Stimulated activated CD8-positive, alpha-beta memory T cell treated with anti-CD3 and anti-CD28 coated beads, Interleukin-4, amount 100 ng/mL, for 48 hours (primary cell): ENCODE measurements around the gene DDR2.

Experiments
- DNase-seq: peaks from one replicate; pipeline ENCODE4 v3.0.0-alpha.2; 2020

DDR2 gene

DNA sequence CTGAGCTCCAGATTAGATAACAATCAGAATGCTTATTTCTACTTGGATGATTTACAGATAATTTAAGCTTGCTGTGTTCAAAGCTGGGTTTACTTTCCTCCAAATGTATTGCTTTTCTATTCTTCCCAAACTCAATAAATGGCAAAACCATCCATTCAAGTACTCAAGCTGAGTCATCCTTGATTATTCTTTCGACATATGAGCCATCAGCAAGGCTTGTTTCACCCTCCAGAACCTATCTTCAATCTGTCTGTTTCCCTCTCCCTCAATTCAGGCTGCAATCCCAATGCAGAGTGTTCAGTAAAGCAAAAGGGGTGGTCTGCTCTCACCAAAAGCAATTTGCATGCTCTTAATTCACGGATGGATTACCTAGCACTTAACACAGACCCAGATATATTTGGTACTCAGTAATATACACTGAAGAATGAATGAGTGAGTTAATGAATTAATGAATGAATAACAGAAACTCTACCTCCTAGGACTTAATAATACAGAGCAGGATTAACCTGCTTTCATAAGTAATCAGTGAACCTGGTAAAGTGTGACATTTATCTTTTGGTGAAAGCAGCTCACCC, 41.9 kb downstream of the DDR2 start:
- no peak for DNase-seq

DNA sequence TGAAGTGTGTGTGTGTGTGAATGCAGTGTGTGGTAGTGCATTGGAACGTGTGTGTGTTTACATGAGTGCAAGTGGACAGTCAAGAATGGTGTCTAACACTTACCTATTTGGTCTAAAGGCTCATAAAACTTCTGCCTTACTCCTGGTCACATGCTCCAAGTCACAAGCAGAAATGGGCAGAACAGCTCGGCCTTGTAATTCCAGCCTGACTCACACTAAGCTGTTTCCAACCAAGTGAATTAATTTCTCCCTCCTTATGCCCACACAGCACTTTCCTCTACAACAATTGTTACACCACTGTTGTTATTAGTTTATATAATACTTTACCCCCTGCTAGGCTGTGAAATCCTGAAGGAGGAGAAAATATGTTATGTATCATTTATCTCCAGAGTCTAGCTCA, 43.8 kb downstream of the DDR2 start:
- DNase-seq = no peak

DNA sequence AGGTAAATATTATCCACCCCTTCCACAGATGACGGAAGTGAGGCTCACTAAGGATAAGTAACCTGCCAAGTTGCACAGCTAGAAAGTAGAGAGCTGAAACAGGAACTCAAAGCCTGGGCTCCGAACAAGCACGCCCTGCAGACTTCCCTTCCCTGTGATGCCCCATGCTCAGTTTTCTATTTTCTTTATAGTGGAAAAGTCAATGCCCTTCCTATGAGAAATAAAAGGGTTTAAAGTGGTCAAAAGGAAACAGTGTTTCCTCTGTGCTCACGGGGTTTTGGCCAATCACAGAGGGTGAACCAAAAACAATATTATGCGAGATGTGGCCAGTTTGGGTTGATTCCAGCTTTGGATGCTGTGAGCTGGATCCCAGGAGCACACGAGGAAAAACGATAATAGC, 44.5 kb downstream of the DDR2 start:
- no peak for DNase-seq

DNA sequence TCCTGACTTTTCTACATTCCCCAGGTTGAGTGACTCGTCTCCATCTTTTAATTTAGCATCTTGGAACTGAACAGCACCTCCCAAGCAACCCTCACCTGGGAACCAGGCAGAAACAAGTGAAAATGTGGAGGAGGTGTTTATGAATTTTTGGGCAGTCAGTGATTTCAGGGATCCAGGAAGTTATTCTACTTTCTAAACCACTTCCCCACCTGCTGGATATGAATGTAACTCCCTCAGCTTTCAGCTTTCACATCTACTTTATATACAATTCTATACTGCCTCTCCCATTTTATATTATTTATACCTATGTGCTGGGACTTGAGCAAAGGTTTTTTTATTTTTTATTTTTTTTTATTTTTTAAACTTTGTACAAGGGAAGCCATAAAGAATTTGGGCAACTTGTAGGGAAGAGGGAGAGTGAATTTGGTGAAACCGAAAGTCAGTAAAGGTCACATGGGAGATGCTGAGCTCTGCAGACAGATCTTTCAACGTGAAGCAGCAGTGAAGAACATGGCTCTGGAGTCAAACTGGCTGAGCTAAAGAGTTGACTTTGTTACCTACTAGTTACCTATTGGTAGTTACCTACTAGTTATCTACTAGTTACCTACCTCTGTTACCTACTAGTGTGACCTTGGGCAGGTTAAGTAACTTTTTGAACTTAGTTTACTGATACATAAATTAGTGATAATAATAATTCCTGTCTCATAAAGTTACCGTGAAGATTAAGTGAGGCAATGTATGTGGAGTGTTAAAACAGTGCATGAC, 45.5 kb downstream of the DDR2 start:
- no peak for DNase-seq

DNA sequence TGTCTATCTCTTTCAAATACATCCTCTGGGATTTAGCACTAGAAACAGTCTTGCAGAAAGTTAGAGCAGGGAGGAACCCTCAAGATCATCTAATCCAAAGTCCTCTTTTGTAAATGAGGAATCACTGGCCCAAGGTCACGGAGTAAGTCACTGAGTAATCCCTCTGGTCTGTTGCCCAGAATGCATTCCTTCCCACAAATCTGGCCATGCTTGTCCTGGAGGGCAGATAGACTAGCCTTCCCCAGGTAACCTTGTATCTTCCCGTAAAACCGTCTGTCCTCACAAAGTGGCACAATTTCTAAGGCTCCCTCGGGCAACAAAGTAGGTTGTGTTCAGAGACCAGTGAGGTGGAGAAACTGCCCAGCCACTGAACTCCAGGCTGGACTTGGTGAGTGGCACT, 46.2 kb downstream of the DDR2 start:
- DNase-seq = no peak

DNA sequence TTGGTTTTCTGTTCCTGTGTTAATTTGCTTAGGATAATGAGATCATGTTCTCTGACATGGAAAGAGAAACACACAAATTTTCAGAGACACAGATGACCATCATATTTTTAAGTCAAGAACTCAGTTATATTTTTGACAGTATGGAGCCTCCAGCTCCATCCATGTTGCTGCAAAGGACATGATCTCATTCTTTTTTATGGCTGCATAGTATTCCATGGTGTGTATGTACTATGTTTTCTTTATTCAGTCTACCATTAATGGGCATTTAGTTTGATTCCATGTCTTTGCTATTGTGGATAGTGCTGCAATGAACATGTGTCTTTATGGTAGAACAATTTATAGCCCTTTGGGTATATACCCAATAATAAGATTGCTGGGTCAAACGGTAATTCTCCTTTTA, 47.0 kb downstream of the DDR2 start:
- no peak for DNase-seq

DNA sequence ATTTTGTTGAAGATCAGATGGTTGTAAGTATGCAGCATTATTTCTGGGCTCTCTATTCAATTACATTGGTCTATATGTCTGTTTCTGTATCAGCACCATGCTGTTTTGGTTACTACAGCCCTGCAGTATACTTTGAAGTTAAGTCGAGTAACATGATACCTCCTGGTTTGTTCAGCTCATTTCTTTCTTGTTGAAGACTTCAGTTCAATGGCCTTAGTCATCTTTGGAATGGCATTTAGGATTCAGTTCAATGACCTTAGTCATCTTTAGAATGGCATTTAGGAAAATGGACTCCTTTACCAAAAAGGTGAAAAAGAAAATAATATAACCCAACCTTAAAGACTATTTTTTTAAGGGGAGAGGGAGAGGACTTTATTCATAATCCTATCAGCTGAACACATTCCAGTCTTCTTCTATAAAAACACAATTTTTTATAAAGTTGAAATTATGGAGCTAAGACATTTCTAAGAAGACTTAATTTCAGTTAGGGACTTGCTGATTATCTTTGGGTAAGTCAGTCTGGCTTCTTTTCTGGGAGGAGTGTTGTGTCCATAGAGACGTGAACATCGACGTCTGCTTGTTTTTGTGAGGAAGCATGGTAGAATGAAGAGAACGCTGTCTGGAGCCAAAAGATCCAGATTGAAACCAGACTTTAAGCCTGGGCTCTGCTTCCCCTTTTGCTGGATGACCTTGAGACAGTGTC, 48.3 kb downstream of the DDR2 start:
- no peak for DNase-seq

DNA sequence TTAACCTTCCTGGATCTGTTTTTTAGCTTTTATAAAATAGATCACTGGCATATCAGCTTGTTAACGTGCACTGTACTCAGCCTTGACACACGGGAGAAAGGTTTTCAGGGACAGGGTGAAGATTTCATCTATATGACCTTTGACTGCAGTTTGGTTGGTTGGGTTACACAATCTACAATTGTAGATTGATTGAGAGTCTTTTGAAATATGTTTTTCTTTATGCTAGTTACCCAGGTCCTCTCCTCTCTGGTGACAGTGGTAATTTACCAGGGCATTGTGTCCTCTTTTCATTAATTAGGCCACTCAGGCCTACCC, 48.8 kb downstream of the DDR2 start:
- DNase-seq = no peak

DNA sequence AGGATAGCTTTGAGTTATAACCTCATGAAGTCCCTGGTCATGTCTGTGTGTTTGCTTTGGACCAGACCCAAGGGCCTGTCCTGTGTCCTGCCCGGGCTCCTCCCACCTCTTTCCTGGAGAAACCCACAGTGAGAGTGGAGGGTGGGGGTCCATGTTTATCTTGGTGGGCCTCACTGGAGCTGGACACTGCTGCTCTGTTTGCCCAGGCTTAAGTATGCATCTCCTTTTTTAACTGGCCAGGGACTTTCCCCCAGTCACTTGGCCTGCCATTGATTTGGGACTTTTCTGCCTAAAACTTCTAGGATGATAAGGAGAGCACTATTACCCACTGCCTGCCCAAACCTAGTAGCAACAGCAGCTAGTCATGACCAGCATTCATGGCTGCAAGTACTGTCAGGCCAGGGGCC, 49.8 kb downstream of the DDR2 start:
- DNase-seq = no peak

DNA sequence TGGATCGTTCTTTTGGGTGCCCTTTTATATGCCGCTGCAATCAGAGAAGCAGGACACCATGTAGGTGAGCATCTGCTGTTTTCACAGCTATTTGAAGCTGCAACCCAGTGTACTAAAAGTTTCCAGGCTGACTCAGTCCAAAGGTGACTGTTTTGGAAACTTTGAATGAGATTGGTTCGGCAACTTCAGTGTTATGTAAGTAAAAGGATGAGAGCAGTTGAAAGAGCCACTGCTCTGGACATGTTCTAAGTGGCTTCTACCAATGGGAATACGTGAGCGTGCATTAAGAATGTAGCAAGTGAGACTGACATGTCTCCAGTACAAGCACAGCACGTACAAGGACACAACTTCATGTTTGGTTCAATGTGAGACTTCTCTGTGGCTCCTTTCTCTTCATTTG, 55.6 kb downstream of the DDR2 start:
- no peak for DNase-seq

DNA sequence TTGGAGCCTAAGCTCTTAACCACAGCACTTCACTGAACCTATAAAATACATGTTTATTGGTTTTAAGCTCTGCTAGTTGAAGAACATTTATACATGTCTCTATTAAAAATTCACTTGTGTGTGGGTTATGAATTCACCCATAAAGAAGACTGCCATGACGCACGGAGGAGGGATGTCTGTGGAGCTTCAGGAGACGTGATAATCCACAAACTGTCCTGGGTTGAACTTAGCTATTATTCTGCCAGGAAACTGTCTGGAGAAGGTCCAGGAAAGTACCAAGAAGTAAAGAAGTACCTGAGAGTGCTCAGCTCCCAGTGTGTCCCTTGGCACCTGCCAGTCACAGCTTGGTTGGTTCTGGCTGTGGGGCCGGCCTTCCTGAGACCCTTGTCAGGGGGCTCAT, 56.3 kb downstream of the DDR2 start:
- DNase-seq = no peak

DNA sequence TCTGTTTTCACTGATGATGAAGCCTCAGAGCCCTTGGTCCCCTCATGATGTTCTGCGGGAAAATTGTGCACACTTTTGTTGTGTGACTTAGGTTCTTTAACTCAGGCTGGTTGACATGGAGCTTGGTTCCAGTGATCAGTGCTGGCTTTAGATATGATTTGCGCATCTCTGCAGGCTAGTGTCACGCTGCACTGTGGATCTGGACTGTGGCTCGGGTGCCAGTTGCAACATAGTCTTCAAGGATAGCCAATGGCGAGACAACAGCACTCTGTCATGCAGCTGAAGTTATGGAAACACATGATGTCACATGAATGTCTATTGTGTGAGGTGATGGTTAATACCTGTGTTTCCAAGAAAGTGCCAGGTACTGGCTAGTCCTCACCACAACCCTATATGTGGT, 56.7 kb downstream of the DDR2 start:
- DNase-seq = no peak

DNA sequence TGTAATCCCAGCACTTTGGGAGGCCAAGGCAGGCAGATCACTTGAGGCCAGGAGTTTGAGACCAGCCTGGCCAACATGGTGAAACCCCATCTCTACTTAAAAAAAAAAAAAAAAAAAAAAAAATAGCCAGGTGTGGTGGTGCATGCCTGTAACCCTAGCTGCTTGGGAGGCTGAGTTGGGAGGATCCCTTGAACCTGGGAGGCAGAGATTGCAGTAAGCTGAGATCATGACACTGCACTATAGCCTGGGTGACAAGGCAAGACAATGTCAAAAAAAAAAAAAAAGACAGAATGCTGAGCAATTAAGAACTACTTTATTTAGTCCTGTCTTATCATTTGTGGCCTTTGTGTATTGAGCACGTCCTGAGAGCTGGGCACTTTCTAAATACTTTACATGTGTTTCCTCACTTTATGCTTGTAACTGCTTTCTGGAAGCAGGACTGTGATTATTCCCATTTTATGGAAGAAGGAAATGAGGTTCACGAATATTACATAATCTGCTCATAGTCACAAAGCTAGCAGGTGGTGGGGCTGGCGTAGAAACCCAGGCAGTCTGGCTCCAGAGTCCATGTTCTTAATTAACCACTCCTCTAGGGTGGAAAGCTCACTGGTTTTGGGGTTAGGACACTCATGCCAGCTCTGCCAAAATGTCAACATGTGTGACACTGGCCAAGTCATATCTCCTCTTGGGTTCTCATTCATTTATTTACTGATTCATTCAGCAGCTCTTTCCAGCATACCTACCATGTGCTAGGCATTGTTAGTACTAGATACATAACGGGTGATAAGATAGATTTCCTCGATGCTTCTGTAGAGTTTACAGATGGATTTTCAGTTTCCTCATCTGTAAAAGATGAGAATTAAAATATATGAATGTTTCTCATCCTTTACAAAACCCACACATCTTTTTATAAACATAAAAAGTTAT, 57.7 kb downstream of the DDR2 start:
- no peak for DNase-seq

DNA sequence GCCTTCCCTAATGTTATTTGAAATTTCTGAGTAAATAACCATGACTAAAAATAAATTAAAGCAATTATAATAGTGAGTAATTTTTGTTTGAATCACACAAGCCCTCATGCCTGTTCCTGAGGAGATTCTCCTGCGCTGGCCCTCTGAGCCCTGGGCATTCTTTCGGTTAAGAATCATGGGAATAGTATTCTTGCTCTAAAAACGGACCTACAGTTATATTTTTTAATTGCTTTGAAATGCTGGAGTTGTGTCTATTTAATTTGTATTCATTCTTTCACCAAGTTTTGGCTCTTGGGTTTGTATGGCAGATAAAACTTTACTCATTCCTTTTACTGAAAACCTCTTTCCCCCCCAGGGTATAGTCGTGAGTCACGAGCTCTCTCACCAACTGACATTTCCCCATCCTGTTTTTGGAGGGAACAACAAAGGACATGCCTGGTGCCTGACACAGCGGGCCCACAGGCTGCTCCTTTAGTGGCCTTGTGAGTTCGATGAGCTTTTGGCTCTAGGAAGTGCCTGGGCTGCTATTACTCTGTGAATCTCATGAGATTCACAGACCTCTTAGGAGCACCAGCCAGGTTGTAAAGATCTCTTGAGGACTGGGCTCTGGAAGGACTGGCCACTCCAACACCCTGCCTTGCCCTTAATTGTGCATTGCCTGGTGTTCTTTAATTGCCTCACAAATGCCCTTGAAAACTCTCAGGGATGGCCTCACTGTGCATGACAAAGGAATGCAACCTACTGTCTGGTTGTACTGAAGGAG, 58.6 kb downstream of the DDR2 start:
- DNase-seq = no peak

DNA sequence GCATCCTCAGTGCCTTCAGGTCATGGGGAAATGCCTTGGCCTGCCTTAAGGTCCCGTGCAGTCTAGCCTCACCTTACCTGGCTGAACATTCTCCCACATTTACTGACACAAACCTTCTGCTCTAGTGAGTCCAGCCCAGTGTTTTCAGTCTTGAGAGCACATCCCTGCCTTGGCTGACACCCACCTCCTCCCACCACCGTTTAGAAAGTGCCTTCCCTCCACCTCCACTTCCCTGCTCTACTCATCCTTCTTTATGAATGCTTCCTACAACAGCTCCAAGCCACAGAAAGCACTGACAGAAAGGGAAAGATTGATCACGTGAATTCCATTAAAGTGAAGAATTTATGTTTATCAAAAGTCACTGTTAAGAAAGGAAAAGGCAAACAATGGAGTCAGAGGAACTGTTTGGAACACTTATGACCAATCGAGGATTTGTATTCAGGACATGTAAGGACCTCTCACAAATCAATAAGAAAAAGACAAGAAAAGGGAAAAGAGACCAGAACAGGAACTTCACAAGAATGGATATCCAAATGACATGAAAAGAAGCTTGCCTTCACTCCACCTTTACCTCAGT, 59.8 kb downstream of the DDR2 start:
- DNase-seq = no peak

DNA sequence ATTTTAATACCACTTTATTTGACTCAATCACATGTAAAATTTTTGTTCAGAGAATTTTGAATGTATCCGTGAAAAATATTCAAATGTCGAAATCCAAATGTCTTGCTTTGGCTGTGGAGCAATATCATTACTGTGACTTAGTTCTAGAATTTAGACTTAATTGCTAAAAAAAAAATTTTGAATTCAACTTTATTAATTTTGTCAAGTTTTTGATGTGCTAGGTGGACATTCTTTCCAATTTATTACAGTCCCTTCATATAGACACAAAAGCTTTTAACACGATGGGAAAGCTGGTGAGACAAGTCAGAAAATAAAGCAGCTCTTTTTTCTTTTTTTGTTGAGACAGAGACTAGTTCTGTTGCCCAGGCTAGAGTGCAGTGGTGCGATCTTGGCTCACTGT, 62.6 kb downstream of the DDR2 start:
- DNase-seq = no peak

DNA sequence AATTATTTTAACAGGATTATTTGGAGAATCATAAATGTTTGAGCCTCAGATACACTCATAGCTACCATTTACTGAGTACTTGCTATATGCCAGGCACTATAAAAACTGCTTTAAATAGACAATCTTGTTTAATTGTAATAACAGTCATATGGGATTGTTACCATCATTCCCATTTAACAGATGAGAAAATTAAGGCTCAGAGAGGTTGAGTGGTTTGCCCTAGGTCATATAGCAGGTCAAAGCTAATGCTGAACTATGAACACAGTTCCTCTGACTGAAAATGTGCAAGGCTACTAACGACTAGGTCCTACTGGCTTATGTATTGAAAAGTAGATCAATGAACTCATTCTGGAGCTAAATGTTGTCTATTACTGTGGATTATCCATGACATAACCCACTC, 63.4 kb downstream of the DDR2 start:
- no peak for DNase-seq

DNA sequence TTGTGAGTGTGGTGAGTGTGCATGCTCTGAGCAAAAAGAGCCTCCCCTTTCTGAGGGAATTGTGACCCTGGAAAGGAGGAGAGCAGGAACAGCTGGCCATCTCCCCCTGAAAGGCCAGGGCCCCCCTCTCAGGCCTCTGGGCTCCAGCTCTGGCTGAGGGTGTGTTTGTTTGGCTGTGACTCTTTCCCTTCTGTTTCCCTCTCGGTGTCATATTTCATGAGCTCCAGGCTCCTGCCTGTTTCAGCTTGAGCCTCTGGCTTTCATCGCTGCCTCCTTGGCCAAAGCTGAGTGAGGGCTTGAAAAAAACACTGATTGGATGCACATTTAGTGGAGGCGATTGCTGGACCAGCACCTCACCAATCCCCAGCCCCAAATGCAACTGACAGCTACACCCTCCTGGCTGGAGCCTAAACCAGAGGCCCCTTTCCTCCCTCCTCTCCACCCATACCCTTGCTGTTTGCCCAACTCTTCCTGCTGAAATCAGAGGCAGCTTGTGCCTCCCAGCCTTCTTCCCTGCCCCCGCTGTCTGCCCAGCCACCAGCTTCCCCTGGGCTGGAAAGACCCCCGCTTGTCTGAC, 64.1 kb downstream of the DDR2 start:
- DNase-seq = no peak

DNA sequence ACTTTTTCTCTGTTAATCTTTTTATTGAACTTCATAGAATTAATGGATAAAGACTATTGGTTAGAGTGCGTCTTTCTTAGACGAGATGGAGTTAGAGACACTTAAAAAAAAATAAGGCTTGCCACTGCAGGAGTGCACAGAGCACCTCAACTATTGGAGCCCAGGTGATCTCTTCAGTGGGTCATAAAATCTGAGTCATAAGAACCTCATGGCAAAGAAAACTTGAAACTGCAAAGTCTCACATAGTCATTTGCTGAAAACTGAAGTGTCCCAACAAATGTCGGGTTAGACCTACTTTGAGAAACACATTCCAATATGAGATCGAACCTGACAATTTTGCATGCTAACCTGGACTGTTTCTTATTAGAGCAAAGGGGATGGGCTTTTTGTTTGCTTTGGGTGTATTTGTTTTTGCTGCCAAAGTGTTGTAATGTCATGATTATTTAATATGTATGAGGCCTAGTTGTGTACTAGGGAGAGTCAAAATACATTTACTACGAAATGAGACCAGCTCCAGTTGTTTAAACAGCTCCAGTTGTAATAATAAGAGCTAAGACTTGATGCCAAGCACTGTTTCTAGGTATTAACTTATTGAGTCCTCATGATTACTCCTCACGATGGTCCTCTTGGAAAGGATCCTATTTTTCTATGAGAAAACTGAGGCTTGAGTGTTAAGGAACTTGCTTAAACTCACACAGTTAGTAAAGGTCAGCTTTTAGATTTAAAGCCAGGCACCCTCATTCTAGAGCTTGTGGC, 65.1 kb downstream of the DDR2 start:
- DNase-seq = no peak

DNA sequence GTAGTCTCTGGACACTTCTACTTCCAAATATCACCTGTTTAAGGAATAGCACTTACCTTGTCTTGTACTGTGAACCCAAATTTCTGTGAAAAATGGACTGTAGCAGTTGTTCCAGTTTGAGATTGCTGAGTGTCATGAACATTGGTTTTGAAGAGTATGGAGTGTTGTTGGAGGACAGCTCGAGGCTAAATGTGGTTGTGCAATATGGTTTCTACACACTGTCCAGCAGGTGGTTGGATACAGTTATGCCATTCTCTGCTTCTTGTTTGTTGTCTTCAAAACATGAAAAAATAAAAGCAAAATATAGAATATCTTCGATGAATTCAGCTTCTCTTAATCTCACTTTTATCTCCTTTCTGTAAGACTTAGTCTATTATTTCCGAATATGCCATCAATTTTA, 67.1 kb downstream of the DDR2 start:
- no peak for DNase-seq

DNA sequence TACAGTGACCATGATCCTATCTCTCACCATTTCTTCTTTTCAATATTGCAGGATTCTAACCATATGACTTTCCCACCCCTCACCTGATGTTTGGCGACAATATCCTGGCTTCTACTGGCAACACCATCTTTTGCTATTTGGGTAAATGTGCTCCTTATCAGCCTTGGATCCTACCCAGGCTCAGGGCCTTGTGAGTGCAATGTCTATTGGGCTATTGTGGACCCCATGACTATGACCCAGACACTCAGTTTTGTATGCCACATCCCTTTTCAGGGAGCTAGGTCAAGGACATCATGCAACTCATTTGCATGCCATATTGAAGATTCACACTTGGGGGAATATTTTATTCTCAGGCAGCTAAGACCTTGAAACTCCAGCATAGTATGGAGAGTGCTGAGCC, 67.9 kb downstream of the DDR2 start:
- DNase-seq = no peak
